Ovary (tissue), 3 donors: ENCODE data around the gene SEC24A.

Source experiments
- POLR2A ChIP-seq: fragments of 450-650 bp; IDR thresholded peaks from one replicate; pipeline ENCODE4 v1.6.1; 2017; ENCODE audit warnings: antibody characterized with exemption, mild to moderate bottlenecking, moderate library complexity
- TF ChIP-seq, protein P1 (sequence below), 3 donors: fragments of 450-650 bp in 2 of 3; fragments of 200-600 bp in 1 of 3; IDR thresholded peaks; one replicate each; pipeline versions ENCODE4 v1.5.1 to v1.8.0; 2016 to 2022; ENCODE audit warnings: antibody characterized with exemption in 3 of 3, mild to moderate bottlenecking in 1 of 3
- donor health status: DM: no; HTN: no; CAD: no.

DNA sequence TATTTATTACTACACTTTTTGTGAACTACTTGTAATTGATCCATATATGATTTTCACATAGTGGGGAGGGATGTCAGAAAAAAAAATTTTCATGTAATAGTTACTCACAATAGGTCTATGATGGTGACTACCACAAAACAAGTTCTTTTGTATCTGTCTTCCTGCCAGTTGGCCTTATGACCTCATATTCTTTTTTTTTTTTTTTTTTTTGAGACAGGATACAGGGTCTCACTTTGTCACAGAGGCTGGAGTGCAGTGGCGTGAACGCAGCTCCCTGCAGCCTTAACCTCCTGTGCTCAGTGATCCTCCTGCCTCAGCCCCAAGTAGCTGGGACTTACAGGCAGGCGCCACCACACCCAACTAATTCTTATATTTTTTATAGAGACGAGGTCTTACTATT is 10.9 kb downstream of the SEC24A start:
- TF ChIP-seq, protein P1, sequence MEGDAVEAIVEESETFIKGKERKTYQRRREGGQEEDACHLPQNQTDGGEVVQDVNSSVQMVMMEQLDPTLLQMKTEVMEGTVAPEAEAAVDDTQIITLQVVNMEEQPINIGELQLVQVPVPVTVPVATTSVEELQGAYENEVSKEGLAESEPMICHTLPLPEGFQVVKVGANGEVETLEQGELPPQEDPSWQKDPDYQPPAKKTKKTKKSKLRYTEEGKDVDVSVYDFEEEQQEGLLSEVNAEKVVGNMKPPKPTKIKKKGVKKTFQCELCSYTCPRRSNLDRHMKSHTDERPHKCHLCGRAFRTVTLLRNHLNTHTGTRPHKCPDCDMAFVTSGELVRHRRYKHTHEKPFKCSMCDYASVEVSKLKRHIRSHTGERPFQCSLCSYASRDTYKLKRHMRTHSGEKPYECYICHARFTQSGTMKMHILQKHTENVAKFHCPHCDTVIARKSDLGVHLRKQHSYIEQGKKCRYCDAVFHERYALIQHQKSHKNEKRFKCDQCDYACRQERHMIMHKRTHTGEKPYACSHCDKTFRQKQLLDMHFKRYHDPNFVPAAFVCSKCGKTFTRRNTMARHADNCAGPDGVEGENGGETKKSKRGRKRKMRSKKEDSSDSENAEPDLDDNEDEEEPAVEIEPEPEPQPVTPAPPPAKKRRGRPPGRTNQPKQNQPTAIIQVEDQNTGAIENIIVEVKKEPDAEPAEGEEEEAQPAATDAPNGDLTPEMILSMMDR (IDR thresholded peaks at IDR 0.05), result no peak
- TF ChIP-seq POLR2A, result no peak
